ENCODE data around the gene CEBPZOS. TPM values are rescaled to one million over a fixed set of nuclear protein-coding genes. Genes with fewer than 3 reads are reported as not detected.

Gene CEBPZOS
- total and polyA plus RNA-seq, 10 of the 15 experiments (the other 5 are each of a cell fraction or from before 2014, with no cell fraction given) = 22.9 to 50.8 (median 39.1) TPM

DNA sequence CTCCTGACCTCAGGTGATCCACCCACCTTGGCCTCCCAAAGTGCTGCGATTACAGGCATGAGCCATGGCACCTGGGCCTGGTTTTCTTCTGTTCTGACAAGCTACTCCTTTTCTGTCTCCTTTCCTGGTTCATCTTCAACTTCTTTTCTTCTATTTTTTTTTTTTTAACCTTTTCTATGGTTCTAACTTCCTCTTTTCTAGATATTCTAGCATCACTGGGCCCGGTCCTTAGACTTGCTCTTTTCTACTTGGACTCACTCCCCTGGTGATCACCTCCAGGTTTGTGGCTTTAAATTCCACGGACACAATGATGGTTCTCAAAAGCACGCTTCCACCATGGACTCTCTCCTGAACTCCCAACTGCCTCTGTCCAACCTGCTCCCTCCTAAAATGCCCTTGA, 41.5 kb upstream of the CEBPZOS start (continued):
- no peak for TF ChIP-seq NR2C1 (IDR thresholded peaks at IDR 0.05)
- TF ChIP-seq ZNF384 (IDR thresholded peaks at IDR 0.05; ENCODE audit: borderline replicate concordance, low read depth, low read length) = peak; percentile 43; the same call in 1 of the 2 replicates

DNA sequence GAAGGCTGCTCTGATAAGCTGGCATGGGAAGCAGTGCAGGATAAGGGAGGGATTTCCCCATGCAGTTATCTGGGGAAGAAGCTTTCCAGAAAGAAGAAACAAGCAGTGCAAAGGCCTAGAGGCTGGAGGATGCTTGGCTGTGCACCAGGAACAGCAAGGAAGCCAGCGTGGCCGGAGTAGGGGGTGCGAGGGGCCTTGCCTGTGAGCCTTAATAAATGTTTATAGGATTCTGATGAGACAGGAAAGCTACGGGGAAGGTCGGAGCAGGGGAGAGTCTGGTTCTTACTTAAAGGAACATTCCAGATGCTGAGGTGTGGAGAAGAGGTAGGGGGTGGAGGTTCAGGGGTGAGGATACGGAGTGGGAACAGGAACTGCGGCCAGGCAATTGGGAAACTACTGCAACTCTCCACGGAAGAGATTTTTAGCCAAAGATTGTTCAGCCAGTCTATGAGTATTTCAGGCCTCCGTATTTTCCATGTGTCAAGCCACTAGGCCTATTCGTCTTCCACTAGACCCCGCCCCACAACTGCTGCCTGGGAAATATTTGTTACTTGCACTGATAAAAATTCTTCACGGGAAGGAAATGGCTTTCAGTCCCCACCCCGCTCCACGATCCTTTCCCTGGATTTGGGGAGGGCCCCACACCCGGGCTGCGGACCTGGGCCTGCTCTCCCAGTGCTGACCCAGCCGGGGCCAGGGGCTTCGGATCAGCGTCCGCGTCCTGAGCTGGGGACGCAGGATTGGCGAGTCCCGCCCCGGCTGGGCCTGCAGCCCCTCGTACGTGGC, 40.0 kb upstream of the CEBPZOS start:
- peaks cover 2% of the 10 kb centered on the region; the same call in 1 of the 3 replicates for H3K9me3 ChIP-seq (replicated peaks; ENCODE audit: control insufficient read depth, insufficient read depth, low read length)
- H3K79me2 ChIP-seq (ENCODE audit: control insufficient read depth, insufficient read depth, low read length) = peaks cover 62% of the 10 kb centered on the region
- no peaks in the 10 kb centered on the region for H3K27me3 ChIP-seq (replicated peaks in 1 of 2; ENCODE audit: control insufficient read depth in 2 of 2, insufficient read depth in 2 of 2, low read length in 1 of 2)
- DNase-seq (ENCODE audit: low read depth, low spot score) (no peak), ATAC-seq (peak; percentile 32), FAIRE-seq (no peak)
- peak overlapping the region; percentile 95 for H3K27ac ChIP-seq (ENCODE audit: control insufficient read depth, insufficient read depth)
- peak overlapping the region; percentile 97 for H3K9ac ChIP-seq (ENCODE audit: control insufficient read depth, insufficient read depth, low read length)
- RAD21 ChIA-PET (ENCODE audit: unreplicated experiment) = interaction anchor here (0.8 to 1.6 kb wide), 6 partner anchors 12 to 371 kb away, joined by 3 to 5 read pairs (median 3); partner anchors contain the start of genes CEBPZ and NDUFAF7
- CTCF ChIA-PET = interaction anchor here (1.1 to 1.6 kb wide), 2 partner anchors 12 to 721 kb away, joined by 4 to 12 read pairs; no protein-coding TSS in a partner anchor
- BruUV-seq (replicated peaks) = no TSS peak
- H4K20me1 ChIP-seq (ENCODE audit: control insufficient read depth, insufficient read depth) = 0 out of 2 replicates have a peak, but pooled peaks cover 3% of the 10 kb centered on the region
- in situ Hi-C loops (cut with MboI) = no loop called here
- peak overlapping the region; percentile 92 for H3K4me3 ChIP-seq
- SMC1A ChIA-PET (ENCODE audit: uncharacterized antibody, unreplicated experiment) = interaction anchor here (0.6 to 1.6 kb wide), 3 partner anchors 13 to 72 kb away, joined by 3 to 5 read pairs (median 3); partner anchors contain the start of gene GPATCH11
- peak overlapping the region; percentile 97 for H3K4me2 ChIP-seq (ENCODE audit: control insufficient read depth, insufficient read depth)
- H3K36me3 ChIP-seq (ENCODE audit: control insufficient read depth in 2 of 2, insufficient read depth in 2 of 2, low read length in 1 of 2) = peaks cover 0 to 7% of the 10 kb centered on the region in 2 experiments; a peak in 1 of 4 replicates
- under 1% methylated on average over 26 of the region's 27 CpGs for WGBS (ENCODE audit: insufficient coverage, insufficient replicate concordance, low lambda C conversion rate, missing lambda C conversion rate)
- H3K4me1 ChIP-seq (ENCODE audit: control insufficient read depth, insufficient read depth, low read length) = peaks cover 12% of the 10 kb centered on the region
- intact Hi-C loops (cut with micrococcal nuclease; ENCODE audit: unreplicated experiment) = loop anchor here (5.0 kb wide), 1 partner anchor 76 kb away; the partner anchor contains the start of genes CEBPZ and NDUFAF7
- POLR2A ChIA-PET = interaction anchor here (0.5 to 1.5 kb wide), 4 partner anchors 10 to 76 kb away, joined by 3 to 4 read pairs (median 4); partner anchors contain the start of genes CEBPZ and NDUFAF7
- H2AFZ ChIP-seq (ENCODE audit: control insufficient read depth, low read depth, low read length) = peak overlapping the region; percentile 32
- peak; percentile 21; the same call in 1 of the 2 replicates for TF ChIP-seq IKZF1 (conservative IDR thresholded peaks at IDR 0.05)
- no peak for TF ChIP-seq ZNF622 (IDR thresholded peaks at IDR 0.05)
- TF ChIP-seq, protein P1, sequence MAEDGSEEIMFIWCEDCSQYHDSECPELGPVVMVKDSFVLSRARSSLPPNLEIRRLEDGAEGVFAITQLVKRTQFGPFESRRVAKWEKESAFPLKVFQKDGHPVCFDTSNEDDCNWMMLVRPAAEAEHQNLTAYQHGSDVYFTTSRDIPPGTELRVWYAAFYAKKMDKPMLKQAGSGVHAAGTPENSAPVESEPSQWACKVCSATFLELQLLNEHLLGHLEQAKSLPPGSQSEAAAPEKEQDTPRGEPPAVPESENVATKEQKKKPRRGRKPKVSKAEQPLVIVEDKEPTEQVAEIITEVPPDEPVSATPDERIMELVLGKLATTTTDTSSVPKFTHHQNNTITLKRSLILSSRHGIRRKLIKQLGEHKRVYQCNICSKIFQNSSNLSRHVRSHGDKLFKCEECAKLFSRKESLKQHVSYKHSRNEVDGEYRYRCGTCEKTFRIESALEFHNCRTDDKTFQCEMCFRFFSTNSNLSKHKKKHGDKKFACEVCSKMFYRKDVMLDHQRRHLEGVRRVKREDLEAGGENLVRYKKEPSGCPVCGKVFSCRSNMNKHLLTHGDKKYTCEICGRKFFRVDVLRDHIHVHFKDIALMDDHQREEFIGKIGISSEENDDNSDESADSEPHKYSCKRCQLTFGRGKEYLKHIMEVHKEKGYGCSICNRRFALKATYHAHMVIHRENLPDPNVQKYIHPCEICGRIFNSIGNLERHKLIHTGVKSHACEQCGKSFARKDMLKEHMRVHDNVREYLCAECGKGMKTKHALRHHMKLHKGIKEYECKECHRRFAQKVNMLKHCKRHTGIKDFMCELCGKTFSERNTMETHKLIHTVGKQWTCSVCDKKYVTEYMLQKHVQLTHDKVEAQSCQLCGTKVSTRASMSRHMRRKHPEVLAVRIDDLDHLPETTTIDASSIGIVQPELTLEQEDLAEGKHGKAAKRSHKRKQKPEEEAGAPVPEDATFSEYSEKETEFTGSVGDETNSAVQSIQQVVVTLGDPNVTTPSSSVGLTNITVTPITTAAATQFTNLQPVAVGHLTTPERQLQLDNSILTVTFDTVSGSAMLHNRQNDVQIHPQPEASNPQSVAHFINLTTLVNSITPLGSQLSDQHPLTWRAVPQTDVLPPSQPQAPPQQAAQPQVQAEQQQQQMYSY (CRISPR knock-in tag; IDR thresholded peaks at IDR 0.05) = no peak
- peak; percentile 43; the same call in 1 of the 2 replicates for TF ChIP-seq RELB (IDR thresholded peaks at IDR 0.05; ENCODE audit: low read depth)
- TF ChIP-seq POLR2AphosphoS5 (IDR thresholded peaks at IDR 0.05; ENCODE audit: low read length) = 0 out of 2 replicates have a peak, but pooled peaks have one; percentile 14
- TF ChIP-seq TBL1XR1 (IDR thresholded peaks at IDR 0.05; ENCODE audit: low read depth, low read length) = no peak
- TF ChIP-seq, protein P2, sequence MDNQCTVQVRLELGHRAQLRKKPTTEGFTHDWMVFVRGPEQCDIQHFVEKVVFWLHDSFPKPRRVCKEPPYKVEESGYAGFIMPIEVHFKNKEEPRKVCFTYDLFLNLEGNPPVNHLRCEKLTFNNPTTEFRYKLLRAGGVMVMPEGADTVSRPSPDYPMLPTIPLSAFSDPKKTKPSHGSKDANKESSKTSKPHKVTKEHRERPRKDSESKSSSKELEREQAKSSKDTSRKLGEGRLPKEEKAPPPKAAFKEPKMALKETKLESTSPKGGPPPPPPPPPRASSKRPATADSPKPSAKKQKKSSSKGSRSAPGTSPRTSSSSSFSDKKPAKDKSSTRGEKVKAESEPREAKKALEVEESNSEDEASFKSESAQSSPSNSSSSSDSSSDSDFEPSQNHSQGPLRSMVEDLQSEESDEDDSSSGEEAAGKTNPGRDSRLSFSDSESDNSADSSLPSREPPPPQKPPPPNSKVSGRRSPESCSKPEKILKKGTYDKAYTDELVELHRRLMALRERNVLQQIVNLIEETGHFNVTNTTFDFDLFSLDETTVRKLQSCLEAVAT (IDR thresholded peaks at IDR 0.05) = no peak
- 0 out of 2 replicates have a peak, but pooled peaks have one; percentile 52 for TF ChIP-seq HDGF (IDR thresholded peaks at IDR 0.05)
- TF ChIP-seq BMI1 (IDR thresholded peaks at IDR 0.05; ENCODE audit: borderline replicate concordance) = no peak
- no peak for TF ChIP-seq RAD51 (IDR thresholded peaks at IDR 0.05)
- peak; percentile 4 to 8; a peak in 1 of 4 replicates for TF ChIP-seq IKZF2 (IDR thresholded peaks at IDR 0.05)
- 0 out of 2 replicates have a peak, but pooled peaks have one; percentile 15 for TF ChIP-seq TAF1 (IDR thresholded peaks at IDR 0.05; ENCODE audit: borderline replicate concordance, low read depth, low read length)
